ENCODE measurements around the gene KLF2. TPM values are rescaled to one million over a fixed set of nuclear protein-coding genes. Genes with fewer than 3 reads are reported as not detected.

Gene KLF2
- 15.9 to 26.8 TPM (median 24.3 TPM) in 5 replicates for total RNA-seq (2022; extraction: Qiagen RNA extraction)

DNA sequence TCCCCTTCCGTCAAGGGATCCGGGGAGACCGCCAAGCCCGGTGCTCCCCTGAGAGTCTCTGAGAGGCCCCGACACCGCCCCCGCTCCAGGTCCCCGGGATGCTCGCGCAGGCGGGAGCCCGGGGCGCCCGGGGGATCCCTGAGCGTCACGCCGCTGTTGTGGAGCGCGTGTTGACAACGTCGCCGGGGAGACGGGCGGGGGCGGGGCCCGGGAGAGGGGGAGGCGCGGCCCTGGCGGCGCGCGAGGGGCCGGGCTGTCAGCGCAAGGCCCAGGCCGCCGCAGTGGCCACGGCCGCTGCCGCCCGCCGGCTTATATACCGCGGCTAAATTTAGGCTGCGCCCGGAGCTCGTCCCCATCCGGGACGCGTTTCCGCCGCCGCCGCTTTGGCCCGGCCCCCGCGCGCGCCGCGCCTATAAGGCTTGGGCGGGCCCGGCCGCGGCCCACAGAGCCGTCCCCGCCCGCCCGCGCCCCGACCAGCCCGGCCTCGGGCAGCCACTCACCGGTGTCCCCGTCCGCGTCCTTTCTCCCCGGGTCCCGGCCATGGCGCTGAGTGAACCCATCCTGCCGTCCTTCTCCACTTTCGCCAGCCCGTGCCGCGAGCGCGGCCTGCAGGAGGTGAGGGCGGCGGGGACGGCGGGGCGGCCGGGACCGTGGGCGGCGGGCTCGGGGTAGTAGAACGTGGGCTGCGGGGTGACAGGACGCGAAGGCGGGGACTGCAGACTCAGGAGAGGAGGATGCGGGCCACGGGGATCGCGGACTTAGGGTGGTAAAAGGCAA, at the start of gene KLF2:
Gene KLF2 (plus strand): TSS at position 443 of the 777 bp plus-strand sequence. CDS start 98 bp downstream, at position 541.

Other genes starting within 250 kb of the KLF2 start
- gene TPM4, start 248.3 kb upstream of the KLF2 start, total RNA-seq (2022; extraction: Qiagen RNA extraction) = 356 to 490 TPM (median 415 TPM) in 5 replicates
- gene RAB8A, start 212.9 kb upstream of the KLF2 start, total RNA-seq (2022; extraction: Qiagen RNA extraction) = 41.9 to 90.5 TPM (median 46.1 TPM) in 5 replicates
- 0.06 TPM in 1 of 5 replicates, not detected in the others for gene HSH2D, start 181.1 kb upstream of the KLF2 start, total RNA-seq (2022; extraction: Qiagen RNA extraction)
- not detected in 5 replicates for gene CIB3, start 151.3 kb upstream of the KLF2 start, total RNA-seq (2022; extraction: Qiagen RNA extraction)
- 90.8 to 96.7 TPM (median 92.8 TPM) in 5 replicates for gene FAM32A, start 139.4 kb upstream of the KLF2 start, total RNA-seq (2022; extraction: Qiagen RNA extraction)
- 61.7 to 71.0 TPM (median 68.2 TPM) in 5 replicates for gene AP1M1, start 126.9 kb upstream of the KLF2 start, total RNA-seq (2022; extraction: Qiagen RNA extraction)
- 14.4 to 16.5 TPM (median 16.3 TPM) in 5 replicates for gene EPS15L1, start 147.1 kb downstream of the KLF2 start, total RNA-seq (2022; extraction: Qiagen RNA extraction)
- not detected in 5 replicates for gene CALR3, start 171.3 kb downstream of the KLF2 start, total RNA-seq (2022; extraction: Qiagen RNA extraction)
- gene C19orf44, start 171.6 kb downstream of the KLF2 start, total RNA-seq (2022; extraction: Qiagen RNA extraction) = 2.7 to 3.4 TPM (median 3.3 TPM) in 5 replicates
- gene CHERP, start 217.6 kb downstream of the KLF2 start, total RNA-seq (2022; extraction: Qiagen RNA extraction) = 27.7 to 33.4 TPM (median 31.9 TPM) in 5 replicates
- 17.9 to 21.3 TPM (median 19.1 TPM) in 5 replicates for gene SLC35E1, start 247.6 kb downstream of the KLF2 start, total RNA-seq (2022; extraction: Qiagen RNA extraction)

Measured in A549 treated with CORT108297 at 1 μM for 4 hours (cell line).